Gastroesophageal sphincter (tissue), 3 donors: Measurements from ENCODE around the gene MDGA2.

Source experiments
- CTCF ChIP-seq, 4 experiments: fragments of 200-600 bp in 2 of 4; fragments of 450-650 bp in 2 of 4; sonication (generic) in 1 of 4; IDR thresholded peaks; one replicate each; pipeline ENCODE4 v1.5.1; 2017 to 2019; ENCODE audit warnings: antibody characterized with exemption in 4 of 4, mild to moderate bottlenecking in 2 of 4, moderate library complexity in 2 of 4
- EP300 ChIP-seq: sonication (generic); formaldehyde crosslinking; IDR thresholded peaks from one replicate; pipeline ENCODE4 v1.6.1; 2017; ENCODE audit warnings: antibody characterized with exemption, mild to moderate bottlenecking
- POLR2A ChIP-seq, 2 donors: fragments of 450-650 bp; IDR thresholded peaks; one replicate each; pipeline ENCODE4 v1.6.1; 2017; ENCODE audit warnings: antibody characterized with exemption in 2 of 2, mild to moderate bottlenecking in 2 of 2, moderate library complexity in 1 of 2
- POLR2AphosphoS5 ChIP-seq: sonication (generic); formaldehyde crosslinking; IDR thresholded peaks from one replicate; pipeline ENCODE4 v1.6.1; 2017; ENCODE audit warnings: antibody characterized with exemption

GRCh38 chr14:46820291-46820690 is 855.1 kb downstream of the MDGA2 start:
- no peak for TF ChIP-seq POLR2A (IDR thresholded peaks at IDR 0.05)
- no peak for TF ChIP-seq POLR2AphosphoS5
- TF ChIP-seq CTCF (IDR thresholded peaks at IDR 0.05) = no peak
- no peak for TF ChIP-seq EP300
